HepG2 (cell line): ENCODE data around the gene SIRPB1. TPM values are rescaled to one million over a fixed set of nuclear protein-coding genes. Genes with fewer than 3 reads are reported as not detected.

Experiments
- ATAC-seq: fragments of 200-7000 bp; cut with Tn5 transposase; 3 replicates; pipeline ENCODE4 v1.9.1; 2020; ENCODE audit warnings: mild to moderate bottlenecking, moderate library complexity
- Bru-seq: library from RNA; stranded (reverse); fragments of 400-500 nt; gene quantifications from one replicate; lab custom pipeline; 2021; lab: Mats Ljungman, UMichigan
- BruChase-seq, 2 experiments: library from RNA; stranded (reverse); fragments of 400-500 nt; gene quantifications; one replicate each; lab custom pipeline; 2021; lab: Mats Ljungman, UMichigan
- BruUV-seq: library from RNA; stranded (reverse); fragments of 400-500 nt; replicated peaks from 2 replicates; lab custom pipeline; 2021; lab: Mats Ljungman, UMichigan
- CTCF ChIA-PET: fragments of 300-600 bp; formaldehyde crosslinking; extraction: SDS; loops from one replicate; lab custom pipeline; 2021; ENCODE audit warnings: low total read pairs, inconsistent platforms, low intra/inter-chr PET ratio; lab: Yijun Ruan, JAX
- POLR2A ChIA-PET: fragments of 350-600 bp; sonication (Branson Sonifier 250); formaldehyde crosslinking; loops from one replicate; lab custom pipeline; 2020; ENCODE audit warnings: antibody characterized with exemption, inconsistent platforms; lab: Yijun Ruan, JAX
- DNase-seq: peaks from one replicate; pipeline ENCODE4 v3.0.0-alpha.2; 2015; ENCODE audit warnings: low spot score
- FAIRE-seq: peaks from 3 replicates; lab custom pipeline; 2011; peaks lifted over from hg19 to GRCh38; lab: Jason Lieb, UNC
- H2AFZ ChIP-seq: one replicate; pipeline ENCODE4 v1.6.1; 2011; ENCODE audit warnings: low read length, inconsistent platforms
- H3K27ac ChIP-seq: fragments of 300-600 bp; 3 replicates; pipeline ENCODE4 v1.8.0; 2011; ENCODE audit warnings: mixed run types, mild to moderate bottlenecking, mixed read lengths, low read length, inconsistent platforms; ENCODE audit not compliant: insufficient read depth; ENCODE audit errors: extremely low read length
- H3K27me3 ChIP-seq, 2 experiments: fragments of 200-600 bp in 1 of 2; 2 replicates in 1 of 2; 3 replicates in 1 of 2; pipeline versions ENCODE4 v1.6.0 to v1.8.0; 2011; ENCODE audit warnings: low read length in 2 of 2, mild to moderate bottlenecking in 2 of 2, moderate library complexity in 2 of 2, inconsistent platforms in 1 of 2; ENCODE audit not compliant: insufficient read depth in 2 of 2, control insufficient read depth in 1 of 2
- H3K36me3 ChIP-seq, 2 experiments: fragments of 200-600 bp in 1 of 2; replicated peaks in 1 of 2; 2 replicates in 1 of 2; 3 replicates in 1 of 2; pipeline versions ENCODE4 v1.5.1 to v1.8.0; 2011; ENCODE audit warnings: low read length in 2 of 2, inconsistent platforms in 1 of 2; ENCODE audit not compliant: insufficient read depth in 2 of 2, control insufficient read depth in 1 of 2
- H3K4me1 ChIP-seq: 2 replicates; pipeline ENCODE4 v1.5.1; 2012; ENCODE audit warnings: low read length, inconsistent platforms; ENCODE audit not compliant: insufficient read depth
- H3K4me2 ChIP-seq: 2 replicates; pipeline ENCODE4 v1.6.0; 2011; ENCODE audit warnings: low read depth, low read length, inconsistent platforms
- H3K4me3 ChIP-seq, 3 experiments: fragments of 200-600 bp in 1 of 3; sonication (generic), shearing (Covaris generic) in 1 of 3; replicated peaks in 1 of 3; 2 replicates each; pipeline ENCODE4 v1.5.1; 2011 to 2016; ENCODE audit warnings: low read length in 3 of 3, inconsistent platforms in 2 of 3, low read depth in 2 of 3, mild to moderate bottlenecking in 2 of 3, control low read depth in 1 of 3, mixed read lengths in 1 of 3; ENCODE audit not compliant: insufficient read depth in 1 of 3
- H3K79me2 ChIP-seq: one replicate; pipeline ENCODE4 v1.6.1; 2011; ENCODE audit warnings: low read length, inconsistent platforms; ENCODE audit not compliant: insufficient read depth
- H3K9ac ChIP-seq: 2 replicates; pipeline ENCODE4 v1.6.0; 2011; ENCODE audit warnings: mild to moderate bottlenecking, low read depth, low read length, inconsistent platforms; ENCODE audit not compliant: insufficient read depth
- H3K9me3 ChIP-seq: 2 replicates; pipeline ENCODE4 v1.5.1; 2012; ENCODE audit warnings: mild to moderate bottlenecking, low read length
- H4K20me1 ChIP-seq: 2 replicates; pipeline ENCODE4 v1.6.0; 2011; ENCODE audit warnings: inconsistent platforms, mild to moderate bottlenecking, low read length, moderate library complexity; ENCODE audit not compliant: insufficient read depth
- KLF11 ChIP-seq: IDR thresholded peaks from 2 replicates; pipeline ENCODE4 v1.6.1; 2016; ENCODE audit warnings: missing compliant biosample characterization
- MED8 ChIP-seq: sonication (generic); formaldehyde crosslinking; IDR thresholded peaks from 2 replicates; pipeline ENCODE4 v1.8.1; 2023; ENCODE audit warnings: mild to moderate bottlenecking, missing genetic modification reagents; ENCODE audit not compliant: insufficient replicate concordance
- SCMH1 ChIP-seq: sonication (generic); formaldehyde crosslinking; IDR thresholded peaks from 2 replicates; pipeline ENCODE4 v1.9.0; 2021; ENCODE audit warnings: missing genetic modification reagents, mild to moderate bottlenecking, borderline replicate concordance
- THAP11 ChIP-seq: IDR thresholded peaks from 2 replicates; pipeline ENCODE4 v1.6.1; 2016; ENCODE audit warnings: missing biosample characterization, missing genetic modification reagents
- ZBTB7B ChIP-seq: sonication (generic); formaldehyde crosslinking; IDR thresholded peaks from 2 replicates; pipeline ENCODE4 v1.4.0; 2020; ENCODE audit warnings: missing genetic modification reagents
- ZNF235 ChIP-seq: sonication (generic); formaldehyde crosslinking; IDR thresholded peaks from 2 replicates; pipeline ENCODE4 v1.8.1; 2023; ENCODE audit warnings: mild to moderate bottlenecking, missing genetic modification reagents, borderline replicate concordance
- ZZZ3 ChIP-seq: sonication (generic); formaldehyde crosslinking; IDR thresholded peaks from 2 replicates; pipeline ENCODE4 v1.4.0; 2020; ENCODE audit warnings: missing genetic modification reagents, mild to moderate bottlenecking, borderline replicate concordance
- WGBS: methylation state at CpG from one replicate; pipeline ENCODE4 v1.1.6; 2017; ENCODE audit warnings: low lambda C conversion rate; 5-methylcytosine and 5-hydroxymethylcytosine counted together
- in situ Hi-C: cut with HindIII; loops from 2 replicates; pipeline ENCODE4 v1.10.0; 2017; ENCODE audit warnings: low pct_unique_long_range_greater_than_20kb; ENCODE audit not compliant: extremely low pct_ligation_motif_present
- intact Hi-C: fragments of 100-400 bp; cut with micrococcal nuclease; formaldehyde crosslinking; loops from one replicate; pipeline ENCODE4 v1.10.0; 2022; ENCODE audit not compliant: unreplicated experiment
- long read RNA-seq, 2 experiments: library from RNA in 1 of 2; library from polyadenylated mRNA in 1 of 2; stranded (forward) in 1 of 2; unstranded in 1 of 2; transcript quantifications; one replicate each; pipeline ENCODE4 v2.0.0, GENCODE V29; 2019 to 2022
- polyA minus RNA-seq, 3 experiments: library from RNA; depleted of rRNA, polyadenylated mRNA; stranded (reverse); fragments of >200 nt; gene quantifications; 2 replicates each; pipeline ENCODE4 v1.2.3, GENCODE V29; 2011; ENCODE audit warnings: low replicate concordance in 1 of 3
- polyA plus RNA-seq, 8 experiments: library from polyadenylated mRNA; depleted of rRNA in 3 of 8; stranded (reverse) in 7 of 8; unstranded in 1 of 8; fragments of >200 nt; fragmentation: Illumina TruSeq in 4 of 8; extraction: Trizol in 4 of 8; gene quantifications; 2 replicates each; pipeline versions ENCODE4 v1.2.1 to v1.2.3, GENCODE V29; 2011 to 2016; ENCODE audit warnings: low read depth in 4 of 8, missing spikeins in 1 of 8, mixed read lengths in 1 of 8; ENCODE audit not compliant: insufficient read depth in 1 of 8
- total RNA-seq, 5 experiments: library from RNA; depleted of rRNA; stranded (reverse); fragments of >200 nt; fragmentation: Illumina TruSeq; extraction: Trizol; gene quantifications; 2 replicates each; pipeline ENCODE4 v1.2.3, GENCODE V29; 2016; ENCODE audit warnings: low read depth in 1 of 5
- TF ChIP-seq, protein P1 (sequence below): sonication (generic); formaldehyde crosslinking; conservative IDR thresholded peaks from 2 replicates; pipeline ENCODE4 v1.4.0; 2020; ENCODE audit warnings: missing genetic modification reagents
- TF ChIP-seq, protein P2 (sequence below): sonication (generic); formaldehyde crosslinking; IDR thresholded peaks from 2 replicates; pipeline ENCODE4 v1.4.0; 2020; ENCODE audit warnings: missing genetic modification reagents

SIRPB1 gene
- 0.98 and 1.4 TPM in 2 replicates for total RNA-seq (2016; rRNA removed; fragmentation: Illumina TruSeq; extraction: Trizol)
- 0.51 and 0.71 TPM in 2 replicates for total RNA-seq (2016; cell fraction: cytosol; rRNA removed; fragmentation: Illumina TruSeq; extraction: Trizol; ENCODE audit: low read depth)
- 0.61 and 0.85 TPM in 2 replicates for total RNA-seq (2016; cell fraction: insoluble cytoplasmic fraction; rRNA removed; fragmentation: Illumina TruSeq; extraction: Trizol)
- 2.2 and 2.6 TPM in 2 replicates for total RNA-seq (2016; cell fraction: membrane; rRNA removed; fragmentation: Illumina TruSeq; extraction: Trizol)
- total RNA-seq (2016; cell fraction: nucleus; rRNA removed; fragmentation: Illumina TruSeq; extraction: Trizol) = 0.40 and 0.69 TPM in 2 replicates
- polyA plus RNA-seq (2011; rRNA removed) = 0.41 and 0.46 TPM in 2 replicates
- polyA plus RNA-seq (2011; cell fraction: cytosol; rRNA removed) = 0.15 and 0.32 TPM in 2 replicates
- 0.52 and 0.58 TPM in 2 replicates for polyA plus RNA-seq (2011; cell fraction: nucleus; rRNA removed)
- 0.28 TPM in 1 of 2 replicates, not detected in the other for polyA plus RNA-seq (2012)
- polyA plus RNA-seq (2016; cell fraction: cytosol; fragmentation: Illumina TruSeq; extraction: Trizol; ENCODE audit: low read depth) = 1.4 and 1.6 TPM in 2 replicates
- 1.2 and 2.0 TPM in 2 replicates for polyA plus RNA-seq (2016; cell fraction: insoluble cytoplasmic fraction; fragmentation: Illumina TruSeq; extraction: Trizol; ENCODE audit: low read depth)
- polyA plus RNA-seq (2016; cell fraction: membrane; fragmentation: Illumina TruSeq; extraction: Trizol; ENCODE audit: low read depth) = 1.9 and 2.1 TPM in 2 replicates
- 3.3 and 4.5 TPM in 2 replicates for polyA plus RNA-seq (2016; cell fraction: nucleus; fragmentation: Illumina TruSeq; extraction: Trizol; ENCODE audit: insufficient read depth, low read depth)
- 0.09 and 0.12 TPM in 2 replicates for polyA minus RNA-seq (2011; rRNA and poly(A)+ RNA removed; ENCODE audit: low replicate concordance)
- polyA minus RNA-seq (2011; cell fraction: cytosol; rRNA and poly(A)+ RNA removed) = 0.69 and 1.1 TPM in 2 replicates
- not detected in 2 replicates for polyA minus RNA-seq (2011; cell fraction: nucleus; rRNA and poly(A)+ RNA removed)
- percentile 30 among the genes with signal in this experiment for Bru-seq, nascent RNA
- percentile 51 among the genes with signal in this experiment for BruChase-seq, experiment 1, labeled RNA remaining after a 6-hour chase
- percentile 39 among the genes with signal in this experiment for BruChase-seq, experiment 2, labeled RNA remaining after a 2-hour chase
- long read RNA-seq, experiment 1 = 0 reads
- long read RNA-seq, experiment 2 = 0 reads

GRCh38 chr20:1619861-1620444, at the start of gene SIRPB1:
Gene SIRPB1 (minus strand): TSS chr20:1620009. CDS start chr20:1619944, 65 bp downstream.
- peak; percentile 0 for DNase-seq
- H3K4me3 ChIP-seq = no peak within 1 kb of the TSS

More at GRCh38 chr20:1619861-1620444, at the start of gene SIRPB1:
- no peak for ATAC-seq
- H3K79me2 ChIP-seq = no peaks in the 10 kb centered on the region
- no peak for FAIRE-seq
- no peaks in the 10 kb centered on the region for H3K4me1 ChIP-seq
- H3K4me2 ChIP-seq = no peak within 1 kb of the TSS
- no peaks in the 10 kb centered on the region; a peak in 1 of 5 replicates for H3K27me3 ChIP-seq
- ChIA-PET CTCF (no interaction called here), POLR2A (no interaction called here)
- H3K9me3 ChIP-seq = no peaks in the 10 kb centered on the region
- TF ChIP-seq ZBTB7B (CRISPR knock-in tag) (no peak), MED8 (no peak), ZZZ3 (CRISPR knock-in tag) (no peak), THAP11 (CRISPR knock-in tag) (no peak), ZNF235 (CRISPR knock-in tag) (no peak), KLF11 (CRISPR knock-in tag) (no peak), SCMH1 (CRISPR knock-in tag) (no peak)
- TF ChIP-seq, protein P1, sequence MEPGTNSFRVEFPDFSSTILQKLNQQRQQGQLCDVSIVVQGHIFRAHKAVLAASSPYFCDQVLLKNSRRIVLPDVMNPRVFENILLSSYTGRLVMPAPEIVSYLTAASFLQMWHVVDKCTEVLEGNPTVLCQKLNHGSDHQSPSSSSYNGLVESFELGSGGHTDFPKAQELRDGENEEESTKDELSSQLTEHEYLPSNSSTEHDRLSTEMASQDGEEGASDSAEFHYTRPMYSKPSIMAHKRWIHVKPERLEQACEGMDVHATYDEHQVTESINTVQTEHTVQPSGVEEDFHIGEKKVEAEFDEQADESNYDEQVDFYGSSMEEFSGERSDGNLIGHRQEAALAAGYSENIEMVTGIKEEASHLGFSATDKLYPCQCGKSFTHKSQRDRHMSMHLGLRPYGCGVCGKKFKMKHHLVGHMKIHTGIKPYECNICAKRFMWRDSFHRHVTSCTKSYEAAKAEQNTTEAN (CRISPR knock-in tag) = no peak
- TF ChIP-seq, protein P2, sequence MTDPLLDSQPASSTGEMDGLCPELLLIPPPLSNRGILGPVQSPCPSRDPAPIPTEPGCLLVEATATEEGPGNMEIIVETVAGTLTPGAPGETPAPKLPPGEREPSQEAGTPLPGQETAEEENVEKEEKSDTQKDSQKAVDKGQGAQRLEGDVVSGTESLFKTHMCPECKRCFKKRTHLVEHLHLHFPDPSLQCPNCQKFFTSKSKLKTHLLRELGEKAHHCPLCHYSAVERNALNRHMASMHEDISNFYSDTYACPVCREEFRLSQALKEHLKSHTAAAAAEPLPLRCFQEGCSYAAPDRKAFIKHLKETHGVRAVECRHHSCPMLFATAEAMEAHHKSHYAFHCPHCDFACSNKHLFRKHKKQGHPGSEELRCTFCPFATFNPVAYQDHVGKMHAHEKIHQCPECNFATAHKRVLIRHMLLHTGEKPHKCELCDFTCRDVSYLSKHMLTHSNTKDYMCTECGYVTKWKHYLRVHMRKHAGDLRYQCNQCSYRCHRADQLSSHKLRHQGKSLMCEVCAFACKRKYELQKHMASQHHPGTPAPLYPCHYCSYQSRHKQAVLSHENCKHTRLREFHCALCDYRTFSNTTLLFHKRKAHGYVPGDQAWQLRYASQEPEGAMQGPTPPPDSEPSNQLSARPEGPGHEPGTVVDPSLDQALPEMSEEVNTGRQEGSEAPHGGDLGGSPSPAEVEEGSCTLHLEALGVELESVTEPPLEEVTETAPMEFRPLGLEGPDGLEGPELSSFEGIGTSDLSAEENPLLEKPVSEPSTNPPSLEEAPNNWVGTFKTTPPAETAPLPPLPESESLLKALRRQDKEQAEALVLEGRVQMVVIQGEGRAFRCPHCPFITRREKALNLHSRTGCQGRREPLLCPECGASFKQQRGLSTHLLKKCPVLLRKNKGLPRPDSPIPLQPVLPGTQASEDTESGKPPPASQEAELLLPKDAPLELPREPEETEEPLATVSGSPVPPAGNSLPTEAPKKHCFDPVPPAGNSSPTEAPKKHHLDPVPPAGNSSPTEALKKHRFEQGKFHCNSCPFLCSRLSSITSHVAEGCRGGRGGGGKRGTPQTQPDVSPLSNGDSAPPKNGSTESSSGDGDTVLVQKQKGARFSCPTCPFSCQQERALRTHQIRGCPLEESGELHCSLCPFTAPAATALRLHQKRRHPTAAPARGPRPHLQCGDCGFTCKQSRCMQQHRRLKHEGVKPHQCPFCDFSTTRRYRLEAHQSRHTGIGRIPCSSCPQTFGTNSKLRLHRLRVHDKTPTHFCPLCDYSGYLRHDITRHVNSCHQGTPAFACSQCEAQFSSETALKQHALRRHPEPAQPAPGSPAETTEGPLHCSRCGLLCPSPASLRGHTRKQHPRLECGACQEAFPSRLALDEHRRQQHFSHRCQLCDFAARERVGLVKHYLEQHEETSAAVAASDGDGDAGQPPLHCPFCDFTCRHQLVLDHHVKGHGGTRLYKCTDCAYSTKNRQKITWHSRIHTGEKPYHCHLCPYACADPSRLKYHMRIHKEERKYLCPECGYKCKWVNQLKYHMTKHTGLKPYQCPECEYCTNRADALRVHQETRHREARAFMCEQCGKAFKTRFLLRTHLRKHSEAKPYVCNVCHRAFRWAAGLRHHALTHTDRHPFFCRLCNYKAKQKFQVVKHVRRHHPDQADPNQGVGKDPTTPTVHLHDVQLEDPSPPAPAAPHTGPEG (CRISPR knock-in tag) = no peak
- H3K9ac ChIP-seq = no peak within 1 kb of the TSS
- no peak within 1 kb of the TSS for H2AFZ ChIP-seq
- no peak within 1 kb of the TSS for H3K27ac ChIP-seq
- H4K20me1 ChIP-seq = no peaks in the 10 kb centered on the region
- in situ Hi-C loops (no loop called here), intact Hi-C loops (no loop called here)
- no peaks in the 10 kb centered on the region for H3K36me3 ChIP-seq
- 9% methylated on average over 5 of the region's 5 CpGs for WGBS
- BruUV-seq = no TSS peak
